A673 (cell line): Measurements from ENCODE around the gene LGI1.

Source experiments
- CTCF ChIP-seq: fragments of 300-800, 200-600 bp; sonication (generic); conservative IDR thresholded peaks from 2 replicates; pipeline ENCODE4 v1.5.1; 2017; ENCODE audit warnings: low read depth, mild to moderate bottlenecking, antibody characterized with exemption, low read length, moderate library complexity, mixed read lengths
- EZH2 ChIP-seq: fragments of 200-600 bp; sonication (generic); IDR thresholded peaks from 2 replicates; pipeline ENCODE4 v1.6.1; 2017; ENCODE audit warnings: borderline replicate concordance, low read depth, mild to moderate bottlenecking, mixed read lengths, antibody characterized with exemption, low read length; ENCODE audit not compliant: poor library complexity, severe bottlenecking

- TF ChIP-seq CTCF (0 out of 2 replicates have a peak, but pooled peaks have one; percentile 18), EZH2 (no peak)
Measured at GRCh38 chr10:93757136-93757535, 600 bp upstream of the LGI1 start.
